PC-3 (cell line): ENCODE measurements around the gene NPTX1.

Experiments
- CTCF ChIP-seq: fragments of 300-600 bp; sonication (generic); conservative IDR thresholded peaks from 2 replicates; pipeline ENCODE4 v1.5.1; 2017; ENCODE audit warnings: antibody characterized with exemption, low read depth, mild to moderate bottlenecking, low read length
- EZH2 ChIP-seq: fragments of 300-600 bp; sonication (generic); IDR thresholded peaks from one replicate; pipeline ENCODE4 v1.6.1; 2017; ENCODE audit warnings: antibody characterized with exemption, mild to moderate bottlenecking, low read length; ENCODE audit not compliant: unreplicated experiment
- EZH2phosphoT487 ChIP-seq: fragments of 300-600 bp; sonication (generic); IDR thresholded peaks from 2 replicates; pipeline ENCODE4 v1.6.1; 2018; ENCODE audit warnings: mild to moderate bottlenecking, antibody characterized with exemption, low read length, borderline replicate concordance

DNA sequence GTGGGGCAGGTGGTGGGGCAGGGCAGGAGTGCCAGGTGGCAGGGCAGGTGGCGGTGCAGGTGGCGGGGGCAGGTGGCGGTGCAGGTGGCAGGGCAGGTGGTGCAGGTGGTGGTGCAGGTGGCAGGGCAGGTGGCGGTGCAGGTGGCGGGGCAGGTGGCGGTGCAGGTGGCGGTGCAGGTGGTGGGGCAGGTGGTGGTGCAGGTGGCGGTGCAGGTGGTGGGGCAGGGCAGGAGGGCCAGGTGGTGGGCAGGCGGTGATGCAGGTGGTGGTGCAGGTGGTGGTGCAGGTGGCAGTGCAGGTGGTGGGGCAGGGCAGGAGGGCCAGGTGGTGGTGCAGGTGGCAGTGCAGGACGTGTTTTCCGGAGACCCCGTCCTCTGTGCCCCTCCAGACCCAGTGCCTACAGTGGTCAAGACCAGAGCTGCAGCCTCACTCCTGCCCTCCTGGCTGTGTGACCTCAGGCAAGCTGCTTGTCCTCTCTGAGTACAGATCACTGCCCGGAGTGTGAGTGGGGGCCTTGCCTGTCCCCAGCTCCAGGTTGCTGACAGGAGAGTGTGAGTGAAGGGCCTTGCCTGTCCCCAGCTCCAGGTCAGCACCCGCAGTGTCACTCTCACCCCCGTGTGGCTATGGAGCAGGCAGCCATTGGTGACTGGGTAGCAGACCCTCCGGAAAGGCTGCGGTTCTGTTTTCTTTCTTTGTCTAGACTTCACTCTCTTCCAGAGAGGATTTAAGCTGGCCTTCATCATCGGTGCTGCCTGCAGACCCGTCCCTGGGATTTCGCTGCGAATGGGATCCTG lies 16.1 kb upstream of the NPTX1 start:
- no peak for TF ChIP-seq CTCF
- no peak for TF ChIP-seq EZH2
- TF ChIP-seq EZH2phosphoT487, result no peak
